ENCODE data around the gene PPM1K.
"Not testable (repeated sequence)": the region's sequence is repeated elsewhere in the genome, so short reads cannot be mapped to it uniquely, and the experiment has no call there.

Gene PPM1K

GRCh38 chr4:88284439-88285234 is at the start of gene PPM1K:
Gene PPM1K, minus strand, starts transcription at chr4:88284561. Its CDS starts 5,978 bp downstream, at chr4:88278583.
- H3K9ac ChIP-seq (ENCODE audit: low read length in 5 of 5), result peak within 1 kb of the TSS; percentile 77 to 89 (median 85)
- no peaks in the 10 kb centered on the region for H3K27me3 ChIP-seq (ENCODE audit: control insufficient read depth in 5 of 5, insufficient read depth in 4 of 5, low read length in 5 of 5)
- peaks cover 2 to 21% (median 15%) of the 10 kb centered on the region in 5 donors for H3K4me1 ChIP-seq (ENCODE audit: control insufficient read depth in 5 of 5, insufficient read depth in 5 of 5, low read length in 5 of 5)
- peak within 1 kb of the TSS; percentile 75 to 95 (median 88) for H3K4me3 ChIP-seq (ENCODE audit: low read depth in 1 of 5, low read length in 5 of 5)
- peak within 1 kb of the TSS; percentile 94 for H3K27ac ChIP-seq (ENCODE audit: low read depth, low read length)
- no peaks in the 10 kb centered on the region for H3K36me3 ChIP-seq (ENCODE audit: control insufficient read depth in 5 of 5, insufficient read depth in 5 of 5, low read length in 5 of 5)
- no peaks in the 10 kb centered on the region for H3K9me3 ChIP-seq (ENCODE audit: control insufficient read depth in 5 of 5, low read length in 5 of 5)

- H3K36me3 ChIP-seq (ENCODE audit: control insufficient read depth in 5 of 5, insufficient read depth in 5 of 5, low read length in 5 of 5), result no peaks in the 10 kb centered on the region
- no peaks in the 10 kb centered on the region for H3K4me1 ChIP-seq (ENCODE audit: control insufficient read depth in 5 of 5, insufficient read depth in 5 of 5, low read length in 5 of 5)
- H3K27me3 ChIP-seq (ENCODE audit: control insufficient read depth in 5 of 5, insufficient read depth in 4 of 5, low read length in 5 of 5), result no peaks in the 10 kb centered on the region
- no peak overlapping the region for H3K9ac ChIP-seq (ENCODE audit: low read length in 5 of 5)
- H3K4me3 ChIP-seq (ENCODE audit: low read depth in 1 of 5, low read length in 5 of 5), result no peak overlapping the region
- H3K9me3 ChIP-seq (ENCODE audit: control insufficient read depth in 5 of 5, low read length in 5 of 5), result no peaks in the 10 kb centered on the region
- no peak overlapping the region for H3K27ac ChIP-seq (ENCODE audit: low read depth, low read length)
Observed at GRCh38 chr4:88333741-88334405, 49.5 kb upstream of the PPM1K start.

GRCh38 chr4:88327665-88328064 is 43.3 kb upstream of the PPM1K start:
- no peaks in the 10 kb centered on the region for H3K36me3 ChIP-seq (ENCODE audit: control insufficient read depth in 5 of 5, insufficient read depth in 5 of 5, low read length in 5 of 5)
- H3K4me1 ChIP-seq (ENCODE audit: control insufficient read depth in 5 of 5, insufficient read depth in 5 of 5, low read length in 5 of 5), result no peaks in the 10 kb centered on the region
- H3K9me3 ChIP-seq (ENCODE audit: control insufficient read depth in 5 of 5, low read length in 5 of 5), result no peaks in the 10 kb centered on the region
- H3K27ac ChIP-seq (ENCODE audit: low read depth, low read length), result no peak overlapping the region
- no peak overlapping the region for H3K4me3 ChIP-seq (ENCODE audit: low read depth in 1 of 5, low read length in 5 of 5)
- no peak overlapping the region for H3K9ac ChIP-seq (ENCODE audit: low read length in 5 of 5)
- H3K27me3 ChIP-seq (ENCODE audit: control insufficient read depth in 5 of 5, insufficient read depth in 4 of 5, low read length in 5 of 5), result no peaks in the 10 kb centered on the region

- Histone ChIP-seq H3K36me3 (ENCODE audit: control insufficient read depth in 5 of 5, insufficient read depth in 5 of 5, low read length in 5 of 5) (no peaks in the 10 kb centered on the region), H3K9me3 (ENCODE audit: control insufficient read depth in 5 of 5, low read length in 5 of 5) (no peaks in the 10 kb centered on the region), H3K27ac (ENCODE audit: low read depth, low read length) (no peak overlapping the region), H3K4me3 (ENCODE audit: low read depth in 1 of 5, low read length in 5 of 5) (no peak overlapping the region), H3K4me1 (ENCODE audit: control insufficient read depth in 5 of 5, insufficient read depth in 5 of 5, low read length in 5 of 5) (peaks cover 0 to 2% (median 0%) of the 10 kb centered on the region in 5 donors), H3K27me3 (ENCODE audit: control insufficient read depth in 5 of 5, insufficient read depth in 4 of 5, low read length in 5 of 5) (no peaks in the 10 kb centered on the region), H3K9ac (ENCODE audit: low read length in 5 of 5) (no peak overlapping the region)
Observed at GRCh38 chr4:88320780-88321373, 36.5 kb upstream of the PPM1K start.

- H3K36me3 ChIP-seq (ENCODE audit: control insufficient read depth in 5 of 5, insufficient read depth in 5 of 5, low read length in 5 of 5), result no peaks in the 10 kb centered on the region
- no peak overlapping the region for H3K4me3 ChIP-seq (ENCODE audit: low read depth in 1 of 5, low read length in 5 of 5)
- no peaks in the 10 kb centered on the region for H3K9me3 ChIP-seq (ENCODE audit: control insufficient read depth in 5 of 5, low read length in 5 of 5)
- no peaks in the 10 kb centered on the region for H3K27me3 ChIP-seq (ENCODE audit: control insufficient read depth in 5 of 5, insufficient read depth in 4 of 5, low read length in 5 of 5)
- H3K9ac ChIP-seq (ENCODE audit: low read length in 5 of 5), result no peak overlapping the region
- peaks cover 0 to 2% (median 0%) of the 10 kb centered on the region in 5 donors for H3K4me1 ChIP-seq (ENCODE audit: control insufficient read depth in 5 of 5, insufficient read depth in 5 of 5, low read length in 5 of 5)
- no peak overlapping the region for H3K27ac ChIP-seq (ENCODE audit: low read depth, low read length)
Observed at GRCh38 chr4:88320224-88320779, 35.9 kb upstream of the PPM1K start.

- Histone ChIP-seq H3K4me3 (ENCODE audit: low read depth in 1 of 5, low read length in 5 of 5) (no peak overlapping the region), H3K27ac (ENCODE audit: low read depth, low read length) (no peak overlapping the region)
Observed at GRCh38 chr4:88318751-88319350, 34.5 kb upstream of the PPM1K start.

GRCh38 chr4:88315460-88316017 is 31.2 kb upstream of the PPM1K start:
- no peaks in the 10 kb centered on the region for H3K36me3 ChIP-seq (ENCODE audit: control insufficient read depth in 5 of 5, insufficient read depth in 5 of 5, low read length in 5 of 5)
- H3K9me3 ChIP-seq (ENCODE audit: control insufficient read depth in 5 of 5, low read length in 5 of 5), result no peaks in the 10 kb centered on the region
- H3K27me3 ChIP-seq (ENCODE audit: control insufficient read depth in 5 of 5, insufficient read depth in 4 of 5, low read length in 5 of 5), result no peaks in the 10 kb centered on the region
- no peak overlapping the region for H3K4me3 ChIP-seq (ENCODE audit: low read depth in 1 of 5, low read length in 5 of 5)
- H3K4me1 ChIP-seq (ENCODE audit: control insufficient read depth in 5 of 5, insufficient read depth in 5 of 5, low read length in 5 of 5), result peaks cover 0 to 1% (median 0%) of the 10 kb centered on the region in 5 donors
- no peak overlapping the region for H3K27ac ChIP-seq (ENCODE audit: low read depth, low read length)
- no peak overlapping the region for H3K9ac ChIP-seq (ENCODE audit: low read length in 5 of 5)

More at GRCh38 chr4:88318751-88319350, 34.5 kb upstream of the PPM1K start:
- H3K4me1 ChIP-seq (ENCODE audit: control insufficient read depth in 5 of 5, insufficient read depth in 5 of 5, low read length in 5 of 5), result peaks cover 0 to 2% (median 0%) of the 10 kb centered on the region in 5 donors
- H3K9me3 ChIP-seq (ENCODE audit: control insufficient read depth in 5 of 5, low read length in 5 of 5), result no peaks in the 10 kb centered on the region
- H3K27me3 ChIP-seq (ENCODE audit: control insufficient read depth in 5 of 5, insufficient read depth in 4 of 5, low read length in 5 of 5), result no peaks in the 10 kb centered on the region
- no peak overlapping the region for H3K9ac ChIP-seq (ENCODE audit: low read length in 5 of 5)
- no peaks in the 10 kb centered on the region for H3K36me3 ChIP-seq (ENCODE audit: control insufficient read depth in 5 of 5, insufficient read depth in 5 of 5, low read length in 5 of 5)

- not testable (repeated sequence) for H3K4me3 ChIP-seq (ENCODE audit: low read depth in 1 of 5, low read length in 5 of 5); H3K27me3 ChIP-seq (ENCODE audit: control insufficient read depth in 5 of 5, insufficient read depth in 4 of 5, low read length in 5 of 5); H3K27ac ChIP-seq (ENCODE audit: low read depth, low read length); H3K4me1 ChIP-seq (ENCODE audit: control insufficient read depth in 5 of 5, insufficient read depth in 5 of 5, low read length in 5 of 5); H3K9ac ChIP-seq (ENCODE audit: low read length in 5 of 5); H3K36me3 ChIP-seq (ENCODE audit: control insufficient read depth in 5 of 5, insufficient read depth in 5 of 5, low read length in 5 of 5); H3K9me3 ChIP-seq (ENCODE audit: control insufficient read depth in 5 of 5, low read length in 5 of 5)
Observed at GRCh38 chr4:88313088-88313624, 28.8 kb upstream of the PPM1K start.

GRCh38 chr4:88308587-88308986 is 24.2 kb upstream of the PPM1K start:
- H3K4me3 ChIP-seq (ENCODE audit: low read depth in 1 of 5, low read length in 5 of 5), result no peak overlapping the region
- H3K36me3 ChIP-seq (ENCODE audit: control insufficient read depth in 5 of 5, insufficient read depth in 5 of 5, low read length in 5 of 5), result no peaks in the 10 kb centered on the region
- H3K9ac ChIP-seq (ENCODE audit: low read length in 5 of 5), result no peak overlapping the region
- H3K4me1 ChIP-seq (ENCODE audit: control insufficient read depth in 5 of 5, insufficient read depth in 5 of 5, low read length in 5 of 5), result no peaks in the 10 kb centered on the region
- H3K27me3 ChIP-seq (ENCODE audit: control insufficient read depth in 5 of 5, insufficient read depth in 4 of 5, low read length in 5 of 5), result no peaks in the 10 kb centered on the region
- H3K9me3 ChIP-seq (ENCODE audit: control insufficient read depth in 5 of 5, low read length in 5 of 5), result no peaks in the 10 kb centered on the region
- H3K27ac ChIP-seq (ENCODE audit: low read depth, low read length), result no peak overlapping the region
